Measurements from ENCODE around the gene KRT85.
A peak's percentile ranks its signal among the peaks of the same experiment; 100 is the strongest.
"Not testable (repeated sequence)": the region's sequence is repeated elsewhere in the genome, so short reads cannot be mapped to it uniquely, and the experiment has no call there.

KRT85 gene

DNA sequence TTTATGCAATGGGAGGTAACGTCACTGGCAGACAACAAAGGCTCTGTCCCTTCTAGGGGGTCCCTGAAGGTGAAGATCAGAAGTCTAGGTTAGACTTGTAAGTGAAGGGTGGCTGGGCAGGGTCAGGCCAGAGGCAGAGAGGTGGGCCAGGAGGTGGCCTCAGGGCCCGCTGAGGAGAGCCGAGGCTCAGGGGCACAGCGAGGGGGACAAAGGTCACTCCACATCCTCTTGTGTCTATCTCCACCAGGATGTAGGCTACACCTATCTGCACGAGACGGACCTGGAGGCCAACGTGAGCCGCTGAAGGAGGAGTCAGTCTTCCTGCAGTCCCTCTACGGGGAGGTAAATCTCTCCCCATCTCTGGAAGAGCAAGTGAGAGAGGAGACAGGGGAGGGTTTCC, 20.3 kb downstream of the KRT85 start:
- no peak for DNase-seq

- no peak for DNase-seq
Observed at GRCh38 chr12:52346593-52346992, 20.7 kb downstream of the KRT85 start.

DNA sequence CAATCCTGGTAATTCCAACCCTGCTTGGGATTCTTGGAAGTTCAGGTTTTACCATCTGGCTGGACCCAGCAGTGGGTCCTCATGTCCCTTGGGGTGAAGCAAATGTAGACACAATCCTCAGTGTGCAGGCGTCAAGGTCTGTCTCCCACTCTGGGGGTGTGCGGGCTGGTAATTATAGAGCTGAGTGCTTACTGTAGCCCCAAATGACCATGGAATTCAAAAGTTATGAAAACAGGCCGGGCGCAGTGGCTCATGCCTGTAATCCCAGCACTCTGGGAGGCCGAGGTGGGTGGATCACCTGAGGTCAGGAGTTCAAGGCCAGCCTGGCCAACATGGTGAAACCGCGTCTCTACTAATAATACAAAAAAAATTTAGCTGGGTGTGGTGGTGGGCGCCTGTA, 22.2 kb downstream of the KRT85 start:
- not testable (repeated sequence) for DNase-seq

- no peak for DNase-seq
Observed at GRCh38 chr12:52344111-52344510, 23.2 kb downstream of the KRT85 start.

DNA sequence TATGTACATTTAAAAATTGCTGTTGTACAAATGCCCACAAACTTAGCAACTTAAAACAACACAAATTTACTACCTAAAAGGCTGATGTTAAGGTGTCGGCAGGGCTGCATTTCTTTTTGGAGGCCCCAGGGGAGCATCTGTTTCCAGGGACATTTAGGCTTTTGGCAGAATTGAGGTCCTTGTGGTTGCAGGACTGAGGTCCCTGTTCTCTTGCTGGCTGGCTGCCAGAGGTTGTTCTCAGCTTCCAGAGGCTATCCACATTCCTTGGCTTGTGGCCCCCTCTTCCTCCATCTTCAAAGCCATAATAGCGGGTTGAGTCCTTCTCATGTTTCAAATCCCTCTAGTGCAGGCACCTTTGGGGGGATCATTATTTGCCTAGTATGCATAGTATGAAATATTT, 23.7 kb downstream of the KRT85 start:
- no peak for DNase-seq

- DNase-seq = no peak
Observed at GRCh38 chr12:52342781-52343490, 24.3 kb downstream of the KRT85 start.

- DNase-seq = no peak
Observed at GRCh38 chr12:52341066-52341580, 26.2 kb downstream of the KRT85 start.

DNA sequence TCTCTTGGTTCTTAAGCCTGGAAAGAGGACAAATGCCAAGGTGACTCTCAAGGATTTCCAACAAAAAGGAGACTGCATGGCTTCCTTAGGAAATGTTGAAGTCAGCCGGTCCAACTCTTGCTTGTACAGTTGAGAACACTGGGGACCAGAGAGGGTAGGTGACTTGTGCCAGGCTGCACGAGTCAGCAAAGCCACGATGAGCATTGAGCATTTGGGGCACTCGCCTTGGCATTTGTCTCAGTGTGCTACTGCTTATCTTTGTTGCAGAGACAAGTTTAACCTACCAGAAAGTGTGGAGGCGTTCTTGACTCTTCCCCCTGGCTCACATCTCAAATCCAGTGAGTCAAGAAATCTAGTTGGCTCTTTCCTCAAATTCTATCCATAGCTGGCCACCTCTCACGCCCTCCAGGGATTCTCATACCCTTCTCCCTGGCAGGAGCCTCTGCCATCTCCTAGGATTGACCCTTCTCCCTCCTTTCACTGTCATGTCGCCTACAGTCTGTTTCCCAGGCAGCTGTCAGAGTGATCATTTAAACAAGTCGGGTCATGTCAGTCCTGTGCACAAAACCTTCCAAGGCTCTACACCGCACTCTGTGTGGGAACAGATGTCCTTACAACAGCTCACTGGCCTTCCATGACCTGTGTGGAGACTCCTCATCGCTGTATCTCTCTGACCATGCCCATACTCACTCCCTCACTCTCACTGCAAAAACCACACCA, 28.9 kb downstream of the KRT85 start:
- DNase-seq = no peak

DNA sequence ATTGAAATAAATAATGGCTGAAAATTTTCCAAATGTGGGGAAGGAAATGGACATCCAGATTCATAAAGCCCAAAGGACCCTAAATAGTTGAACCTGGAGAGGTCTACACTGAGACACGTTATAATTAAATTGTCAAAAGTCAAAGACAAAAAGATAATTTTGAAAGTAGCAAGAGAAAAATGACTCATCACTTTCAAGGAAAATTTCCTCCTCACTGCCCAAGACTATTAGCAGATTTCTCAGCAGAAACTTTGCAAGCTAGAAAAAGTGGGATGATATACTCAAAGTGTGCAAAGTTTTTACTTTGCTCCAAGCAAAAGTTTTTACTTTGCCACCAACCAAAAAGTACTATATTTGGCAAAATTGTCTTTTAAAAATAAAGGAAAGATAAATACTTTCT, 30.2 kb downstream of the KRT85 start:
- no peak for DNase-seq

GRCh38 chr12:52336641-52337040, 30.6 kb downstream of the KRT85 start:
- DNase-seq = no peak

DNA sequence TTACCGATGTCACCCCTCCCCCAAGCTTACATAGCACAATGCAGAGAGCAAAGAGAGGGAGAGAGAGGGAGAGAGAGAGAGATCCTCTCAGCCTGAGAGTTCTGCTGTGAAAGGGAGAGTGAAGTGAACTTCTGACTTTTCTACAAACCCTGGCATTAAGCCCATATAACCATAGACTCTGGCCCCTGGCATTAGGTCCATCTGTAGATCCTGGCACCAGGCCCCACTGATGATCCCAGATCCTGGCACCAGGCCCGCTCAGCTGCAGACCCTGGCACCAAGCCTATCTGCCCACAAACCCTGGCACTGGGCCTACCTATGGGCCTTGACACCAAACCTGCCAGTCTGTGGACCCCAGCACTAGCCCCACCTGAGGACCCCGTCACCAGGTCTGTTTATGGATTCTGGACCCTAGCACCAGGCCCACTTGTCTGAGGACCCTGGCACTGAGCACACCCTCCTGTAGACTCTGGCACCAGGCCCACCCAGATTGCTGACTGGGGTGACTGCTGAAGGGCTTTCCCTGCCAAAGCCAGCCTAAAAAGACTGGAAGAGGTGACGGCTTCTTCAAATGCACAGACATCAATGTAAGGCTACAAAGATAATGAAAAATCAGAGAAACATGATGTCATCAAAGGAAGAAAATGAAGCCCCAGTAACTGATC, 31.6 kb downstream of the KRT85 start:
- DNase-seq = no peak

DNA sequence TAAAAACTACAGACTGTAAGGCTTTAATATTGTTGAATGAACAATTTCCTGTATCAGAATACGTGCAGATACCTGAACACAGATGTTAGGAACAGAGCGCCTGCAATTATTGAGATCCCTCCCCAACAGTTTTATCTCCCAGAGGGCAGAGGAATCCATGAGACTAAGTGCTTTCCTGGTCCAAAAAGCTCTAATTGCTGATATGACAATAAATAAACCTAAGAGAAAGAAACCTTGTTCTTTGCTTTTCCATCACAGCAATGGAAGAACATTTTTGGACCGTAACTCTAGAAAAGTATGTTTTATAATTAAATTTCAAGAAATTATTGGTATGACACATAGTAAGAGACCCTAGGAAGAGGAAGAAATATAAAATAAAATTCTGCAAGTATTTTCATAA, 33.1 kb downstream of the KRT85 start:
- DNase-seq = no peak

GRCh38 chr12:52333321-52333720, 34.0 kb downstream of the KRT85 start:
- no peak for DNase-seq

DNA sequence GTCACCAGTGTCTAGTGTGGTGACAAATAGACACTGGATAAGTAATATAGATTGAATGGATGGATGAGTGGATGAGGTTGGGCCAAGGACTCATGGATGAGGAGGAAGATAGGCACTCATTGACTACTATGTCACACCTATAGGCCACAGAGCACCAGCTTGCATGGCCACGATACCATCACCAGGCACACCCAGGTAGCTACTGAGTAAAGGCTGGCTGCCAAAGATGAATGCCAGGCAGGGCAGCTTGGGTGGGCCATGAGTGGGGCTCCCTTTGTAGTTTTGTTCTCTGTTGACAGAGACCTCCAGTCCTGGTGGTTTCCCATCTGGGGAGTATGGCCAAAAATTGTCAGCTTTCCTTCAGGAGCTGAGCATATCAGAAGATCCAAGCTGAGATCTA, 34.9 kb downstream of the KRT85 start:
- no peak for DNase-seq

GRCh38 chr12:52331833-52332232, 35.4 kb downstream of the KRT85 start:
- no peak for DNase-seq

DNA sequence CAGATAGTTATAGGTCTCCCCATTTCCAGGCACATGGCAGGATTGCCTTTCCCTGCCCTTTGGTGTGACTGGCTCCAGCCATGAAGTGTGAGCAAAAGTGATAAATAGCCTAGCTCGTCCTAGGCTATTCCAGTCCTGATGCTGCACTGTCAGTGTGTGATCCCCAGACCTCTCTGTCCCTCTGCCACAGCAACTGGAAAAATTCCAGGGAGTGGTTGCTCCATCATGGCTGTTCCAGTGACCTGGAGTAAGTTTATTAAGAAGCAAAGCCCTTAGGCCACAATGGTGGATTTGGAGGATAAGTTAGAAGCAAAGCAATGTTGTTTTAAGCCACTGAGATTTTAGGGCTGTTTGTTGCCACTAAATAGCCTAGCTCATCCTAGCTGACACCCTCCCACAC, 36.2 kb downstream of the KRT85 start:
- DNase-seq = no peak

DNA sequence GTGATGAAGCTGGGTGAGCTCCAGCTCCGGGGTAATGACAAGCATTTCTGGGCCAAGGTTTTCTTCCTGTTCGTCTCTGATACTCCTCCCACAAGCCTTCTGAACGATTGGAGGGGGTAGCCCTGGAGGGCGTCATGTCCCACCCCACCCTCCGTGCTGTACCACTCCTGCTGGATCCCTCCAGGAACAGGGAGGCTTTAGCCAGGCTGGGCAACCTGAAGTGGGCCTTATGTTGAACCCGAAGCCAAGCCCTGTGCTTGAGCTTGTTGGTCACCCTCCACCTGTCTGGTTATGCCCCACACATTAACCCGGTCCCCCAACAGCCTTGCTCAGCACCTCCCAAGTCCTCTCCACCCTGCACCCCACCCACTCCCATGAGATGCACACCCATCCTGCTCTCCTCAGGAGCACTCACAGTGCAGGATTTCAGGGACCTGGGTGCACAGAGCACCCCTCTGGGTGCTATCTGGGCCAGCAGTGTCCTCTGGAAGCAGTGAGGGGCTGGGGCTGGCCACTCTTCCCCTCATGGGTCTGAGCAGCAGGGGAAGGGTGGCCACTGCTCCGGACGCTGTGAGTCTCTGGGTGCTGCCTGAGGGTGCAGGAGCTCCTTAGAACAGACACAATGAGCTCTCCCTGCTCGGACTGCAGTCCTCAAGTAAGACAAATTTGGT, 39.3 kb downstream of the KRT85 start:
- no peak for DNase-seq

- peak; percentile 81 to 85 for DNase-seq
Observed at GRCh38 chr12:52327052-52327829, 40.0 kb downstream of the KRT85 start.

GRCh38 chr12:52324153-52324444, 43.2 kb downstream of the KRT85 start:
- no peak for DNase-seq

- no peak for DNase-seq
Observed at GRCh38 chr12:52323416-52324152, 43.7 kb downstream of the KRT85 start.

DNA sequence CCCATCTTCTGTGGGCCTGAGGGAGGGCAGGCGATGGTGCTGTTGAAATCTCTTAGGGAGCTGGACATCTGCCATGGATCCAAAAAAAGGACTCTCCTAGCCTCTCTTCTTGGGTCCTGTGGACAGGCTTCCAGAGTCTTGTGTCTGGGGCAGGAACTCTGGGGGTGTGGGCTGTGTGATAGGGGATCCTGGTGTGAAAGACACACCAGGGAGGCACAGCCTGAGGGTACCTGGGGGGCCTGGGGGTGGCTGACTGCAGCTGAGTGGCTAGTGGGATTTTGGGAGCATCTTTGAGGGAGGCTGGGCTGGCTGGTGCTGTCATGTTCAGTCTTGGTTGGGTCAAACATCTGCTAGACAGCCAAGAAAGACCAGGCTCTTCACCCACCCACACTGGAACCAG, 44.3 kb downstream of the KRT85 start:
- no peak for DNase-seq

- DNase-seq = no peak
Observed at GRCh38 chr12:52322069-52322468, 45.2 kb downstream of the KRT85 start.

Data from CD4-positive, alpha-beta T cell treated with Interferon alpha-2 for 1 hour (primary cell).